GM12892 (cell line): ENCODE data around the gene GAS2L2.
"Not testable (repeated sequence)": the region's sequence is repeated elsewhere in the genome, so short reads cannot be mapped to it uniquely, and the experiment has no call there.

Source experiments
- DNase-seq: peaks from one replicate; pipeline ENCODE4 v3.0.0; 2011; ENCODE audit not compliant: insufficient read length
- FAIRE-seq: peaks from 2 replicates; lab custom pipeline; 2011; peaks lifted over from hg19 to GRCh38; lab: Jason Lieb, UNC
- POLR2A ChIP-seq: IDR thresholded peaks from 2 replicates; pipeline ENCODE4 v1.6.1; 2011; ENCODE audit warnings: low read depth, low read length, control low read depth
- POLR2AphosphoS5 ChIP-seq: IDR thresholded peaks from 2 replicates; pipeline ENCODE4 v1.6.1; 2011; ENCODE audit warnings: low read depth, low read length, control low read depth
- TAF1 ChIP-seq: IDR thresholded peaks from 2 replicates; pipeline ENCODE4 v1.6.1; 2011; ENCODE audit warnings: low read depth, mild to moderate bottlenecking, control low read depth, low read length, borderline replicate concordance

The GAS2L2 gene

GRCh38 chr17:35715416-35715815 lies 37.6 kb downstream of the GAS2L2 start:
- DNase-seq (no peak), FAIRE-seq (no peak)
- TF ChIP-seq TAF1 = no peak
- TF ChIP-seq POLR2A = no peak
- no peak for TF ChIP-seq POLR2AphosphoS5

- DNase-seq = no peak
- FAIRE-seq = no peak
- TF ChIP-seq TAF1 = no peak
- no peak for TF ChIP-seq POLR2AphosphoS5
- no peak for TF ChIP-seq POLR2A
These were observed 38.1 kb downstream of the GAS2L2 start for GRCh38 chr17:35714988-35715387.

- no peak for DNase-seq
- FAIRE-seq = no peak
- no peak for TF ChIP-seq POLR2AphosphoS5
- TF ChIP-seq POLR2A = no peak
- TF ChIP-seq TAF1 = no peak
These were observed 39.8 kb downstream of the GAS2L2 start for GRCh38 chr17:35713069-35713728.

GRCh38 chr17:35710950-35711349 lies 42.1 kb downstream of the GAS2L2 start:
- DNase-seq (no peak), FAIRE-seq (no peak)
- TF ChIP-seq POLR2A (no peak), TAF1 (no peak), POLR2AphosphoS5 (no peak)

DNA sequence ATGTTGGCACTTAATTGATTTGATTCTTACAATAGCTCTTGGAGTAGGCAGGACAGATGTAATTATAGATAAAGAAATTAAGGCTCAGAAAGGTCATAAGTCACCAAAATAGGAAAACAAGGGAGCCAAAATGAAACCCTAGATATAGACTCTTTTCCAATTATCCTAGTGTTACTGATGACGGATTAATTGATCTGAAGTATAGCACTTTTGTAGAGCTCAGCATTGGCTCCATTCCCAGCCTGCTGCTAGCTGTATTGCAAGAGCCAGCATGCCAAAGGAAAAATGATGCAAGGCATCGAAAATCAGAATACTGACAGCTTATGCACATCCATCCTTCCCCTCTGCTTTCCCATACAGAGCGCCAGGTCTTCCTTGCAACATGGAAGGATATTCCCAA lies 43.2 kb downstream of the GAS2L2 start:
- FAIRE-seq (no peak), DNase-seq (no peak)
- TF ChIP-seq TAF1 (no peak), POLR2AphosphoS5 (no peak), POLR2A (no peak)

GRCh38 chr17:35708951-35709350 lies 44.1 kb downstream of the GAS2L2 start:
- no peak for TF ChIP-seq POLR2A
- no peak for TF ChIP-seq TAF1
- TF ChIP-seq POLR2AphosphoS5 = no peak
- FAIRE-seq (no peak), DNase-seq (no peak)

GRCh38 chr17:35708149-35708548 lies 44.9 kb downstream of the GAS2L2 start:
- DNase-seq (no peak), FAIRE-seq (no peak)
- no peak for TF ChIP-seq POLR2A

DNA sequence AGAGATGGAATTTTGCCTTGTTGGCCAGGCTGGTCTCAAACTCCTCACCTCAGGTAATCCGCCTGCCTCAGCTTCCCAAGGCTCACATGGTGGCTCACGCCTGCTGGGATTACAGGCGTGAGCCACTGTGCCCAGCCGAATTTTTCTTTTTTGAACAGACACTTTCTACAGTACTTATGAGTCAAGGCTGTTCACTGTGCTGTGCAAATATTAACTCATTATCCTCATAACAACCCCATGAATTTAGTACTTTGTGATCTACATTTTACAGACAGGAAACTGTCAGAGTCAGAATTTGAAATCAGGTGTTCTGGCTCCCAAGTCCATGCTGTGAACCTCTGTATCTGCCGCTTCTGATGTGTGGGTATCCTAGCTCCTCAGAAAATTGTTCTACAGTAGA lies 47.3 kb downstream of the GAS2L2 start:
- no peak for TF ChIP-seq POLR2A
- FAIRE-seq = no peak
- DNase-seq = no peak

DNA sequence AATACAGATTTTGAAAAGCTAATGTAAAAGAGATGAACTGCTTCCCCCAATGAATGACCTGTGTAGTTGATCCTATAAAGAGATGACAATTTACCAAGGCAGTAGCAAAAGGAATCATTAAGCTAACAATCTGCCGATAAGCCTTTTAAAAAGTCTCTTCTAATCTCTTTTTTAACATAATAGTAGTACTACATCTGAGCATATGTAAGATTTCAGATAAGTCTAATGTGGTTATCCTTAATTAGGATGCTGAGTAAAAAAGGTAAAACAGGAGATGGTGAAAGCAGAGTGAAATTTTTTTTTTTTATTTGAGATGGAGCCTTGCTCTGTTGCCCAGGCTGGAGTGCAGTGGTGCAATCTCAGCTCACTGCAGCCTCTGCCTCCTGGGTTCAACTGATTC lies 47.8 kb downstream of the GAS2L2 start:
- DNase-seq (no peak), FAIRE-seq (no peak)
- TF ChIP-seq POLR2A = no peak
- no peak for TF ChIP-seq POLR2AphosphoS5
- no peak for TF ChIP-seq TAF1

GRCh38 chr17:35703308-35703707 lies 49.7 kb downstream of the GAS2L2 start:
- not testable (repeated sequence) for FAIRE-seq, DNase-seq

DNA sequence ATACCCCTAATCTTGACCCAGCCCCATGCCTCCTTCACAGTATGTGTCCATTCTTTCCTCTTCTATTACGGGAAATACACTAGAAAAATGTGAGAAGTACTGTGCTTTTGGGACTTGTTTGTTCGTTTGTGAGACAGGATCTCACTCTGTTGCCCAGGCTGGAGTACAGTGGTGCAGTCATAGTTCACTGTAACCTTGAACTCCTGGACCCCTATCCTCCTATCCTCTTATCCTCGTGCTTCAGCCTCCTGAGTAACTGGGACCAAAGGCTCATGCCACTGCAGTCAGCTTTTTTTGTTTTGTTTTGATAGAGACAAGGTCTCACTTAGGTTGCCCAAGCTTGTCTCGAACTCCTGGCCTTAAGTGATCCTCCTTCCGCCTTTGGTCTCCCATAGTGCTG lies 51.5 kb downstream of the GAS2L2 start:
- no peak for DNase-seq
- TF ChIP-seq TAF1 (no peak), POLR2A (no peak), POLR2AphosphoS5 (no peak)
- FAIRE-seq = no peak

DNA sequence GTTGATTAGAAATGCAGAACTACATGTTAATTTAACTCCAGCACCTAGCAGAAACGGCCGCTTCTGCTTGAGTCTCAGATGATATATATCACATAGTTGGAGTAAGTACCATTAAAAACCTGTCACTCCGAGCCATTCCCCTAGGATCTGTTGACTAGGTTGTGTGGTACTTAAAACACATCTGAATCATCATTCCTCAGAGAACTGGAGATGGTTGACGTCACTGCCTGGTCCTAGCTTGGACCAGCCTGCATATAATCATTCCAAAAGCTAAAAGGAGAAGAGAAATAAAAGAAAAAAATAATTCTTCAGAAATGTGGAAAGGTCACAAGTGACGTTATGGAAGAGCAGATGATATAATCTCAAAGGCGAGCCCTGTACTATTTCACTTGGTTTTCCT lies 52.9 kb downstream of the GAS2L2 start:
- TF ChIP-seq TAF1 = no peak
- TF ChIP-seq POLR2AphosphoS5 = no peak
- no peak for TF ChIP-seq POLR2A
- FAIRE-seq (no peak), DNase-seq (no peak)

DNA sequence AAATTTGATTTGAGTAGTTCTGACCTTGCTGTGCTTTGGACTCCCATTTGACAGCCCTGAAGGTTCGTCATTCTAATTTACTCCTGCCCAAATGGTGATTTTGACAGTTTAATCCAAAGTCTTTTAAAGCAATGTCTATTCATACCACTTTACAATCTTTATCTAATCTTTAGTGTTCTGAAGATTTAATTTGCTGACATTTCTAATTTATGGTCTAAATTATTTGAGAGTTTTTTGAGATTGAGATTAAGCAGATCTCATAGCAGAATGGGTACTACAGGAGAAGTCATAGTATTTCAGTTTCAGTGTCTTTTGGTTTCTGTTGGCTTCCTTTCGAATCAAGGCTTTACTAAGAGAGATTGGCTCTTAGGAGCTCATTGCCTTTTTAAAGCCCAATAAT lies 54.2 kb downstream of the GAS2L2 start:
- no peak for FAIRE-seq
- no peak for DNase-seq
- TF ChIP-seq TAF1 (no peak), POLR2A (no peak), POLR2AphosphoS5 (no peak)

GRCh38 chr17:35695613-35696012 lies 57.4 kb downstream of the GAS2L2 start:
- FAIRE-seq = no peak
- no peak for DNase-seq
- TF ChIP-seq POLR2A (no peak), TAF1 (no peak), POLR2AphosphoS5 (no peak)
